Osteocyte (in vitro differentiated cells): ENCODE measurements around the gene VIPR2. TPM values are rescaled to one million over a fixed set of nuclear protein-coding genes. Genes with fewer than 3 reads are reported as not detected.

Source experiments
- DNase-seq: peaks from one replicate; pipeline ENCODE4 v3.0.0; 2021; ENCODE audit warnings: mixed read lengths; ENCODE audit not compliant: unreplicated experiment; ENCODE audit errors: extremely low spot score
- H3K27ac Mint-ChIP-seq: one replicate; pipeline ENCODE4 v1.8.0; 2021; ENCODE audit warnings: mild to moderate bottlenecking, mixed read lengths; ENCODE audit not compliant: unreplicated experiment
- H3K27me3 Mint-ChIP-seq: one replicate; pipeline ENCODE4 v1.8.0; 2021; ENCODE audit warnings: mixed read lengths; ENCODE audit not compliant: unreplicated experiment
- H3K36me3 Mint-ChIP-seq: one replicate; pipeline ENCODE4 v1.8.0; 2021; ENCODE audit warnings: mixed read lengths; ENCODE audit not compliant: unreplicated experiment
- H3K4me1 Mint-ChIP-seq: one replicate; pipeline ENCODE4 v1.8.0; 2021; ENCODE audit warnings: mixed read lengths; ENCODE audit not compliant: unreplicated experiment
- H3K4me3 Mint-ChIP-seq: one replicate; pipeline ENCODE4 v1.8.0; 2021; ENCODE audit warnings: mild to moderate bottlenecking, moderate library complexity, mixed read lengths; ENCODE audit not compliant: unreplicated experiment
- H3K9me3 Mint-ChIP-seq: one replicate; pipeline ENCODE4 v1.8.0; 2021; ENCODE audit warnings: mixed read lengths; ENCODE audit not compliant: unreplicated experiment
- total RNA-seq: library from RNA; stranded (reverse); gene quantifications from 2 replicates; pipeline ENCODE4 v1.2.1, GENCODE V29; 2021
- TF ChIP-seq, protein P1 (sequence below): fragments of 200-600 bp; sonication (generic); IDR thresholded peaks from 2 replicates; pipeline ENCODE4 v1.5.0; 2021; ENCODE audit warnings: antibody characterized with exemption, mild to moderate bottlenecking, moderate library complexity

Gene VIPR2
- total RNA-seq, 1 donor from 2014 or later = 0.19 TPM

DNA sequence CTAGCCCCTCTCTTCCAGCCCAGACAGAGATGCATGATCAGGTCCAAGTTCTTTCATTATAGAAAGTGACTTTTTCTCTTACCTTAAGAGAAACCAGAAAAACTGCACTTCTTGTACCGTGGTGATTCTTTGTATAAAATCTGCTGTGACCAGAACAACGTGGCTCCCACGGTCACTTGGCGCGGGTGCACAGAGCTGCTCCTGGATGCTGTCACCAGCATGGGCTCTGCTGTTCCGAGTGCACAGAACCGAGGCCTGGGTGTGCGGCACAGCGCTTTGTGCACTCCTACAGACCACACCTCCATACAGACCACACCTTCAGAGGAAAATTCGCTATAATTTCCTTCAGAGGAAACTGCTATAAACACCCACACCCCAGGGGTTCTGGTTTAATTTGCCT is 26.0 kb downstream of the VIPR2 start:
- Mint-ChIP-seq H3K9me3 (peaks cover 4% of the 10 kb centered on the region), H3K27ac (no peak overlapping the region), H3K36me3 (no peaks in the 10 kb centered on the region), H3K27me3 (peaks cover 2% of the 10 kb centered on the region), H3K4me1 (no peaks in the 10 kb centered on the region), H3K4me3 (no peak overlapping the region)
- DNase-seq = no peak
- TF ChIP-seq, protein P1, sequence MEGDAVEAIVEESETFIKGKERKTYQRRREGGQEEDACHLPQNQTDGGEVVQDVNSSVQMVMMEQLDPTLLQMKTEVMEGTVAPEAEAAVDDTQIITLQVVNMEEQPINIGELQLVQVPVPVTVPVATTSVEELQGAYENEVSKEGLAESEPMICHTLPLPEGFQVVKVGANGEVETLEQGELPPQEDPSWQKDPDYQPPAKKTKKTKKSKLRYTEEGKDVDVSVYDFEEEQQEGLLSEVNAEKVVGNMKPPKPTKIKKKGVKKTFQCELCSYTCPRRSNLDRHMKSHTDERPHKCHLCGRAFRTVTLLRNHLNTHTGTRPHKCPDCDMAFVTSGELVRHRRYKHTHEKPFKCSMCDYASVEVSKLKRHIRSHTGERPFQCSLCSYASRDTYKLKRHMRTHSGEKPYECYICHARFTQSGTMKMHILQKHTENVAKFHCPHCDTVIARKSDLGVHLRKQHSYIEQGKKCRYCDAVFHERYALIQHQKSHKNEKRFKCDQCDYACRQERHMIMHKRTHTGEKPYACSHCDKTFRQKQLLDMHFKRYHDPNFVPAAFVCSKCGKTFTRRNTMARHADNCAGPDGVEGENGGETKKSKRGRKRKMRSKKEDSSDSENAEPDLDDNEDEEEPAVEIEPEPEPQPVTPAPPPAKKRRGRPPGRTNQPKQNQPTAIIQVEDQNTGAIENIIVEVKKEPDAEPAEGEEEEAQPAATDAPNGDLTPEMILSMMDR = no peak

DNA sequence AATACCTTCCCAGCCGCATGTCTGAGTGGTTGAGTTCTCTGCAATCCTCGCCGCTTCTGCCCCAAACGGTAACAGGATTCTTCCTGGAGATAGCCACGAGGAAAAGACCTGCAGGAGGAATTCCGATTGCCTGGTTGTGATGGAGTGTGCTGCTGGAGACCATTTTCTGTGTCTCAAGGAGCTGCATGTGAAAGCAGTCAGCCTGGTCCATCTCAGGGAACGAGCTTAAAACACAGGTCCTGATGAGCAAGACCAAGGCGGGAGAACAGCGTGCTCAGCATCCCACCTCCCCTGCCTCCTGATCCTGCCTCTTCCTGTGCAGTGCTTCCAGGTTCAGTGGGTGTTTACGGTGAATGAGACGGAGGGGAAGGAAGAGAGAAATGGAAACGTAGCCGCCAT is 26.5 kb downstream of the VIPR2 start:
- peaks cover 4% of the 10 kb centered on the region for H3K9me3 Mint-ChIP-seq
- H3K36me3 Mint-ChIP-seq = no peaks in the 10 kb centered on the region
- no peak overlapping the region for H3K4me3 Mint-ChIP-seq
- no peaks in the 10 kb centered on the region for H3K4me1 Mint-ChIP-seq
- no peak for DNase-seq
- TF ChIP-seq, protein P1 = no peak
- no peak overlapping the region for H3K27ac Mint-ChIP-seq
- H3K27me3 Mint-ChIP-seq = peaks cover 2% of the 10 kb centered on the region

DNA sequence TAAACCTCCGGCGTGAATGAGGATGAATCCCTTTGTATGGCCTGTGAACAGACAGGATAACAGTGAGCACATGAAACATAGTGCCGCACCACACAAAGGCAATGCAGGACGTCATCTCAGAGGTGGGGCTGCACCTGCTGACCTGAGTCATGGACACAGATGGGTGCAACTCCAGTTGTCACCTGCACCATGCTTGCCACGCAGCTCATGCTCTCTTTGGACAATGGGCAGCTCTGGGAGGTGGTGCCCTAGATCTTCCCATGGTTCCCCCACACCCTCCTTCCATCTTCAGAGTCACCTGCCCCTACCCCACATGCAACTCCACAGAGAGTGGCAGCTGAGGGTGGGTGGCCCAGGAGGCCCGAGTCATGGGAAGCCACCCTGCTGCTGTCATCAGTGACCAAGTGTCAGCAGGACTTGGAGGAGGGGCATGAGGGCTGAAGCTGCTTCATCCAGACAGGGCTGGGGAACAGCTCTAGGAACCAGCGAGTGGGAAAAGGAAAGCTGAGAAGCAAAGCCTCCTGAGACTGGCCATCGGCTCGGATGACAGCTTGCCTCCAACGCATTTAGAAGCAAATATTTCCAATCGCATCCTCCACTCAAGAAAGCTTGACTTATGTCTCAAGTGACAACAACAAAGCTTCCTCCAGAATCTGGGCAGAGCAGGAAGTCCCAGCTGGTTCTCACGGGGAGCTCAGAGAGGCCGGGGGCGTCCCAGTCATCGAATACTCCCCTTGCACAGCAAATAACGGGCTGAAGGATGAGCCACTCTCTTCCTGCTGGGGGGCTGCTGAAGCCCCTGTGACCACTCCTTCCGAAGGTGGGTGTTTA is 27.1 kb downstream of the VIPR2 start:
- Mint-ChIP-seq H3K4me3 (no peak overlapping the region), H3K9me3 (peaks cover 4% of the 10 kb centered on the region), H3K27me3 (peaks cover 2% of the 10 kb centered on the region), H3K27ac (no peak overlapping the region), H3K4me1 (no peaks in the 10 kb centered on the region), H3K36me3 (no peaks in the 10 kb centered on the region)
- no peak for DNase-seq
- TF ChIP-seq, protein P1 = no peak

DNA sequence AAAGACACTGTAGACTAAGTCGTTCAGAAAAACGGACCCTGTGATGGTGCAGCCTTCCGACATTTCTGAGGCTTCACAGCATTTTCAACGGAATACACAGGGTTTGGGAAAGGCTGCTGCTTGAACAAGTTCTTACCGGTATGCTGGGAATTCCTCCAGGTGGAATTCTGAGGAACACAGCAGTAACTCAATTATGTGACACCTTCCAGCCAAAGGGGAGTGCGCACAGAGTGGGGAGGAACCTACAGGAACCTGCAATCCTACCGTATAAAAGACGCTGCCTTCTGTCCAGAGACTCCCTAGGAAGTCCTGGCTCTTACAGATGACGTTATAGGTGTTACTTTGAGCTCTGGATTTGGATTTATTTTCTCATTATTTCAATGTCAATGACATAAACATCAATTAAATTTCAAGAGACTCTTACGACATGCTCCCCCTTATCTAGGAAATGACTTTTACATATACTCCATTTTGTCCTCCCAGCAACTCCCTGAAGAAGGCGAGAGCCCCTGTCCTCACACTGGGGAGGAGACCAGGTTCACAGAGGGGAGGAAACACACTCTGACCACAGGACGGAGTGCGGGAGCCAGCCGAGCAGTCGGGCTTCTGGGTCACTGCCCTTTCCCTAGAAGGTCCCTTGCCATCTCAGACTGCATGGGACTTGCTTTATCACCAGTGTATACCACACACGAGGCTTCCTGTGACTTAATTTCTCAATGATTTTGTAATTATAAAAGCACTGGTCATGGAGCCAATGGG is 27.9 kb downstream of the VIPR2 start:
- no peak for DNase-seq
- Mint-ChIP-seq H3K9me3 (peaks cover 4% of the 10 kb centered on the region), H3K4me1 (no peaks in the 10 kb centered on the region), H3K27ac (no peak overlapping the region), H3K4me3 (no peak overlapping the region), H3K27me3 (peaks cover 2% of the 10 kb centered on the region), H3K36me3 (no peaks in the 10 kb centered on the region)
- TF ChIP-seq, protein P1 = no peak
